ENCODE data around the gene ZNF513.
"Not testable (repeated sequence)": the region's sequence is repeated elsewhere in the genome, so short reads cannot be mapped to it uniquely, and the experiment has no call there.

The ZNF513 gene

GRCh38 chr2:27356056-27356381 is 24.5 kb downstream of the ZNF513 start:
- DNase-seq (ENCODE audit: low spot score): no peak

GRCh38 chr2:27354597-27354927 is 26.0 kb downstream of the ZNF513 start:
- Mint-ChIP-seq H3K9me3 (no peaks in the 10 kb centered on the region), H3K4me1 (ENCODE audit: low read depth) (peaks cover 39% of the 10 kb centered on the region), H3K27me3 (ENCODE audit: low read depth) (no peaks in the 10 kb centered on the region), H3K27ac (no peak overlapping the region), H3K4me3 (peak overlapping the region; percentile 99), H3K36me3 (ENCODE audit: low read depth) (peaks cover 20% of the 10 kb centered on the region)
- DNase-seq (ENCODE audit: low spot score): no peak

More at GRCh38 chr2:27356056-27356381, 24.5 kb downstream of the ZNF513 start:
- H3K27me3 Mint-ChIP-seq (ENCODE audit: low read depth): no peaks in the 10 kb centered on the region
- H3K27ac Mint-ChIP-seq: peak overlapping the region; percentile 98
- peaks cover 14% of the 10 kb centered on the region for H3K36me3 Mint-ChIP-seq (ENCODE audit: low read depth)
- H3K9me3 Mint-ChIP-seq: no peaks in the 10 kb centered on the region
- peak overlapping the region; percentile 99 for H3K4me3 Mint-ChIP-seq
- peaks cover 39% of the 10 kb centered on the region for H3K4me1 Mint-ChIP-seq (ENCODE audit: low read depth)

- DNase-seq (ENCODE audit: low spot score): no peak
- no peaks in the 10 kb centered on the region for H3K9me3 Mint-ChIP-seq
- H3K36me3 Mint-ChIP-seq (ENCODE audit: low read depth): peaks cover 21% of the 10 kb centered on the region
- H3K4me1 Mint-ChIP-seq (ENCODE audit: low read depth): peaks cover 39% of the 10 kb centered on the region
- no peak overlapping the region for H3K27ac Mint-ChIP-seq
- H3K4me3 Mint-ChIP-seq: peak overlapping the region; percentile 48
- no peaks in the 10 kb centered on the region for H3K27me3 Mint-ChIP-seq (ENCODE audit: low read depth)
These were observed 26.6 kb downstream of the ZNF513 start for GRCh38 chr2:27353762-27354596.

GRCh38 chr2:27353386-27353761 is 27.2 kb downstream of the ZNF513 start:
- peaks cover 36% of the 10 kb centered on the region for H3K4me1 Mint-ChIP-seq (ENCODE audit: low read depth)
- not testable (repeated sequence) for DNase-seq (ENCODE audit: low spot score); H3K27me3 Mint-ChIP-seq (ENCODE audit: low read depth); H3K4me3 Mint-ChIP-seq; H3K9me3 Mint-ChIP-seq; H3K27ac Mint-ChIP-seq
- peaks cover 23% of the 10 kb centered on the region for H3K36me3 Mint-ChIP-seq (ENCODE audit: low read depth)

GRCh38 chr2:27351802-27352598 is 28.5 kb downstream of the ZNF513 start:
- H3K9me3 Mint-ChIP-seq: no peaks in the 10 kb centered on the region
- H3K4me3 Mint-ChIP-seq: peak overlapping the region; percentile 34
- peak; percentile 27 for DNase-seq (ENCODE audit: low spot score)
- peaks cover 27% of the 10 kb centered on the region for H3K36me3 Mint-ChIP-seq (ENCODE audit: low read depth)
- peaks cover 28% of the 10 kb centered on the region for H3K4me1 Mint-ChIP-seq (ENCODE audit: low read depth)
- no peaks in the 10 kb centered on the region for H3K27me3 Mint-ChIP-seq (ENCODE audit: low read depth)
- H3K27ac Mint-ChIP-seq: peak overlapping the region; percentile 66

GRCh38 chr2:27350106-27350693 is 30.3 kb downstream of the ZNF513 start:
- Mint-ChIP-seq H3K4me1 (ENCODE audit: low read depth) (peaks cover 22% of the 10 kb centered on the region), H3K27me3 (ENCODE audit: low read depth) (no peaks in the 10 kb centered on the region), H3K36me3 (ENCODE audit: low read depth) (peaks cover 28% of the 10 kb centered on the region), H3K9me3 (no peaks in the 10 kb centered on the region), H3K4me3 (no peak overlapping the region), H3K27ac (no peak overlapping the region)
- no peak for DNase-seq (ENCODE audit: low spot score)

GRCh38 chr2:27347641-27348040 is 32.9 kb downstream of the ZNF513 start:
- H3K9me3 Mint-ChIP-seq: no peaks in the 10 kb centered on the region

GRCh38 chr2:27336173-27336572 is 44.4 kb downstream of the ZNF513 start:
- Mint-ChIP-seq H3K4me3 (no peak overlapping the region), H3K4me1 (ENCODE audit: low read depth) (no peaks in the 10 kb centered on the region), H3K36me3 (ENCODE audit: low read depth) (peaks cover 49% of the 10 kb centered on the region), H3K27ac (no peak overlapping the region), H3K9me3 (no peaks in the 10 kb centered on the region), H3K27me3 (ENCODE audit: low read depth) (no peaks in the 10 kb centered on the region)
- no peak for DNase-seq (ENCODE audit: low spot score)

More at GRCh38 chr2:27347641-27348040, 32.9 kb downstream of the ZNF513 start:
- peaks cover 11% of the 10 kb centered on the region for H3K4me1 Mint-ChIP-seq (ENCODE audit: low read depth)
- H3K4me3 Mint-ChIP-seq: no peak overlapping the region
- H3K36me3 Mint-ChIP-seq (ENCODE audit: low read depth): peaks cover 27% of the 10 kb centered on the region
- no peaks in the 10 kb centered on the region for H3K27me3 Mint-ChIP-seq (ENCODE audit: low read depth)
- DNase-seq (ENCODE audit: low spot score): no peak
- H3K27ac Mint-ChIP-seq: no peak overlapping the region

GRCh38 chr2:27335311-27335710 is 45.2 kb downstream of the ZNF513 start:
- no peak for DNase-seq (ENCODE audit: low spot score)
- H3K27me3 Mint-ChIP-seq (ENCODE audit: low read depth): no peaks in the 10 kb centered on the region
- H3K9me3 Mint-ChIP-seq: no peaks in the 10 kb centered on the region
- H3K27ac Mint-ChIP-seq: no peak overlapping the region
- H3K4me3 Mint-ChIP-seq: no peak overlapping the region
- no peaks in the 10 kb centered on the region for H3K4me1 Mint-ChIP-seq (ENCODE audit: low read depth)
- H3K36me3 Mint-ChIP-seq (ENCODE audit: low read depth): peaks cover 44% of the 10 kb centered on the region

Measured in T-helper 2 cell treated with Interferon-gamma antibody and Interleukin-4, amounts not matched to agents 5 μg/mL and 100 μg/mL, for 36 hours (primary cell).